Muscle layer of duodenum (tissue), 2 donors: Measurements from ENCODE around the gene DNAJB12.
"Not testable (repeated sequence)": the region's sequence is repeated elsewhere in the genome, so short reads cannot be mapped to it uniquely, and the experiment has no call there.

Experiments used
- H3K27ac ChIP-seq: one replicate; pipeline ENCODE4 v1.7.0; 2013; ENCODE audit warnings: mild to moderate bottlenecking, low read length
- H3K27me3 ChIP-seq: one replicate; pipeline ENCODE4 v1.7.0; 2013; ENCODE audit warnings: low read depth, mild to moderate bottlenecking, control low read depth, low read length
- H3K36me3 ChIP-seq, 2 donors: one replicate each; pipeline ENCODE4 v1.7.0; 2013; ENCODE audit warnings: low read length in 2 of 2, control low read depth in 1 of 2, mild to moderate bottlenecking in 1 of 2; ENCODE audit not compliant: insufficient read depth in 2 of 2, control insufficient read depth in 1 of 2
- H3K4me1 ChIP-seq, 2 donors: one replicate each; pipeline ENCODE4 v1.7.0; 2013; ENCODE audit warnings: low read length in 2 of 2, mild to moderate bottlenecking in 2 of 2, control low read depth in 1 of 2, moderate library complexity in 1 of 2; ENCODE audit not compliant: insufficient read depth in 2 of 2, control insufficient read depth in 1 of 2
- H3K4me3 ChIP-seq, 2 donors: one replicate each; pipeline ENCODE4 v1.7.0; 2013; ENCODE audit warnings: low read length in 2 of 2, low read depth in 1 of 2, mild to moderate bottlenecking in 1 of 2
- H3K9me3 ChIP-seq, 2 donors: one replicate each; pipeline ENCODE4 v1.7.0; 2013; ENCODE audit warnings: low read length in 2 of 2, control low read depth in 1 of 2, mild to moderate bottlenecking in 1 of 2; ENCODE audit not compliant: control insufficient read depth in 1 of 2
- donor health status: healthy.

DNAJB12 gene

GRCh38 chr10:72353028-72353964, 1.4 kb downstream of the DNAJB12 start:
- Histone ChIP-seq H3K4me3 (peak overlapping the region; percentile 91 to 94), H3K4me1 (peaks cover 20 to 28% of the 10 kb centered on the region in 2 donors), H3K27me3 (no peaks in the 10 kb centered on the region), H3K9me3 (no peaks in the 10 kb centered on the region), H3K36me3 (peaks cover 16 to 19% of the 10 kb centered on the region in 2 donors), H3K27ac (peak overlapping the region; percentile 96)

- H3K4me1 ChIP-seq = peaks cover 20 to 28% of the 10 kb centered on the region in 2 donors
- H3K4me3 ChIP-seq = no peak overlapping the region
- H3K27ac ChIP-seq = no peak overlapping the region
- H3K27me3 ChIP-seq = no peaks in the 10 kb centered on the region
- no peaks in the 10 kb centered on the region for H3K9me3 ChIP-seq
- H3K36me3 ChIP-seq = peaks cover 19 to 22% of the 10 kb centered on the region in 2 donors
Measured at GRCh38 chr10:72351479-72351878, 3.2 kb downstream of the DNAJB12 start.

GRCh38 chr10:72349438-72349837, 5.3 kb downstream of the DNAJB12 start:
- peaks cover 17 to 28% of the 10 kb centered on the region in 2 donors for H3K4me1 ChIP-seq
- no peaks in the 10 kb centered on the region for H3K9me3 ChIP-seq
- H3K27me3 ChIP-seq = no peaks in the 10 kb centered on the region
- no peak overlapping the region for H3K27ac ChIP-seq
- H3K36me3 ChIP-seq = peaks cover 22 to 27% of the 10 kb centered on the region in 2 donors
- no peak overlapping the region for H3K4me3 ChIP-seq

- Histone ChIP-seq H3K36me3 (peaks cover 27 to 29% of the 10 kb centered on the region in 2 donors), H3K4me1 (peaks cover 14 to 22% of the 10 kb centered on the region in 2 donors), H3K27ac (no peak overlapping the region)
Measured at GRCh38 chr10:72348282-72348681, 6.4 kb downstream of the DNAJB12 start.

GRCh38 chr10:72346117-72346516, 8.6 kb downstream of the DNAJB12 start:
- H3K27ac ChIP-seq, H3K4me3 ChIP-seq, H3K4me1 ChIP-seq, H3K27me3 ChIP-seq, H3K9me3 ChIP-seq: not testable (repeated sequence)
- H3K36me3 ChIP-seq = peaks cover 32 to 45% of the 10 kb centered on the region in 2 donors

More at GRCh38 chr10:72348282-72348681, 6.4 kb downstream of the DNAJB12 start:
- no peaks in the 10 kb centered on the region for H3K27me3 ChIP-seq
- H3K9me3 ChIP-seq = no peaks in the 10 kb centered on the region
- no peak overlapping the region for H3K4me3 ChIP-seq

- Histone ChIP-seq H3K36me3 (peaks cover 35 to 52% of the 10 kb centered on the region in 2 donors), H3K27me3 (no peaks in the 10 kb centered on the region), H3K9me3 (no peaks in the 10 kb centered on the region), H3K4me1 (peaks cover 0 to 3% of the 10 kb centered on the region in 2 donors), H3K4me3 (no peak overlapping the region), H3K27ac (no peak overlapping the region)
Measured at GRCh38 chr10:72344932-72345331, 9.8 kb downstream of the DNAJB12 start.

GRCh38 chr10:72342911-72343310, 11.8 kb downstream of the DNAJB12 start:
- no peak overlapping the region for H3K27ac ChIP-seq
- peaks cover 27 to 47% of the 10 kb centered on the region in 2 donors for H3K36me3 ChIP-seq

GRCh38 chr10:72340510-72341261, 14.0 kb downstream of the DNAJB12 start:
- H3K36me3 ChIP-seq = peaks cover 34 to 69% of the 10 kb centered on the region in 2 donors
- H3K27me3 ChIP-seq = no peaks in the 10 kb centered on the region
- no peak overlapping the region for H3K27ac ChIP-seq
- no peak overlapping the region for H3K4me3 ChIP-seq
- no peaks in the 10 kb centered on the region for H3K9me3 ChIP-seq
- peaks cover 3 to 17% of the 10 kb centered on the region in 2 donors for H3K4me1 ChIP-seq

More at GRCh38 chr10:72342911-72343310, 11.8 kb downstream of the DNAJB12 start:
- Histone ChIP-seq H3K4me1 (peaks cover 0 to 3% of the 10 kb centered on the region in 2 donors), H3K9me3 (no peaks in the 10 kb centered on the region), H3K27me3 (no peaks in the 10 kb centered on the region), H3K4me3 (no peak overlapping the region)

- Histone ChIP-seq H3K4me3 (no peak overlapping the region), H3K36me3 (peaks cover 28 to 62% of the 10 kb centered on the region in 2 donors), H3K4me1 (peaks cover 9 to 40% of the 10 kb centered on the region in 2 donors), H3K9me3 (no peaks in the 10 kb centered on the region), H3K27me3 (no peaks in the 10 kb centered on the region), H3K27ac (no peak overlapping the region)
Measured at GRCh38 chr10:72338180-72338579, 16.5 kb downstream of the DNAJB12 start.

- H3K27ac ChIP-seq = no peak overlapping the region
- H3K36me3 ChIP-seq = peaks cover 28 to 58% of the 10 kb centered on the region in 2 donors
- H3K4me1 ChIP-seq = peaks cover 9 to 40% of the 10 kb centered on the region in 2 donors
- no peaks in the 10 kb centered on the region for H3K27me3 ChIP-seq
- H3K9me3 ChIP-seq = no peaks in the 10 kb centered on the region
- no peak overlapping the region for H3K4me3 ChIP-seq
Measured at GRCh38 chr10:72337722-72338121, 17.0 kb downstream of the DNAJB12 start.

GRCh38 chr10:72337039-72337629, 17.6 kb downstream of the DNAJB12 start:
- Histone ChIP-seq H3K4me1 (peaks cover 9 to 43% of the 10 kb centered on the region in 2 donors), H3K36me3 (peaks cover 22 to 52% of the 10 kb centered on the region in 2 donors)

More at GRCh38 chr10:72337039-72337629, 17.6 kb downstream of the DNAJB12 start:
- Histone ChIP-seq H3K4me3 (no peak overlapping the region), H3K9me3 (no peaks in the 10 kb centered on the region), H3K27ac (no peak overlapping the region), H3K27me3 (no peaks in the 10 kb centered on the region)
